Stimulated activated CD4-positive, alpha-beta T cell treated with anti-CD3 and anti-CD28 coated beads, Interleukin-1b, Interleukin-23, amount 100 ng/mL, for 4 hours (primary cell): Measurements from ENCODE around the gene ATXN1.
"Not testable (repeated sequence)": the region's sequence is repeated elsewhere in the genome, so short reads cannot be mapped to it uniquely, and the experiment has no call there.

Experiments used
- DNase-seq, 2 donors: peaks; one replicate each; pipeline ENCODE4 v3.0.0-alpha.2; 2020; ENCODE audit warnings: low read depth in 2 of 2

The ATXN1 gene

GRCh38 chr6:16278048-16278724 is 483.1 kb downstream of the ATXN1 start:
- DNase-seq: no peak

- no peak for DNase-seq
These were observed 483.9 kb downstream of the ATXN1 start for GRCh38 chr6:16277101-16277981.

- DNase-seq: no peak
These were observed 486.2 kb downstream of the ATXN1 start for GRCh38 chr6:16274885-16275589.

- DNase-seq: no peak
These were observed 486.8 kb downstream of the ATXN1 start for GRCh38 chr6:16274483-16274882.

- no peak for DNase-seq
These were observed 488.0 kb downstream of the ATXN1 start for GRCh38 chr6:16273256-16273655.

GRCh38 chr6:16272201-16272600 is 489.1 kb downstream of the ATXN1 start:
- no peak for DNase-seq

- DNase-seq: no peak
These were observed 489.8 kb downstream of the ATXN1 start for GRCh38 chr6:16271428-16271827.

GRCh38 chr6:16270178-16270794 is 491.0 kb downstream of the ATXN1 start:
- no peak for DNase-seq

- not testable (repeated sequence) for DNase-seq
These were observed 491.7 kb downstream of the ATXN1 start for GRCh38 chr6:16269442-16270070.

GRCh38 chr6:16267428-16268263 is 493.6 kb downstream of the ATXN1 start:
- no peak for DNase-seq

GRCh38 chr6:16265351-16266341 is 495.6 kb downstream of the ATXN1 start:
- no peak for DNase-seq

GRCh38 chr6:16264785-16265184 is 496.5 kb downstream of the ATXN1 start:
- DNase-seq: no peak

- not testable (repeated sequence) for DNase-seq
These were observed 497.7 kb downstream of the ATXN1 start for GRCh38 chr6:16263464-16264099.

GRCh38 chr6:16262773-16263172 is 498.5 kb downstream of the ATXN1 start:
- DNase-seq: not testable (repeated sequence)

GRCh38 chr6:16260602-16261001 is 500.7 kb downstream of the ATXN1 start:
- DNase-seq: not testable (repeated sequence)

- DNase-seq: not testable (repeated sequence)
These were observed 501.7 kb downstream of the ATXN1 start for GRCh38 chr6:16259604-16260003.

- no peak for DNase-seq
These were observed 502.6 kb downstream of the ATXN1 start for GRCh38 chr6:16258709-16259075.

- no peak for DNase-seq
These were observed 503.1 kb downstream of the ATXN1 start for GRCh38 chr6:16257999-16258708.
